Middle frontal gyrus (tissue), 1 donor: ENCODE results near the gene REP15.
"Not testable (repeated sequence)": the region's sequence is repeated elsewhere in the genome, so short reads cannot be mapped to it uniquely, and the experiment has no call there.

Experiments
- DNase-seq: peaks from one replicate; pipeline ENCODE4 v3.0.0-alpha.2; 2015; ENCODE audit warnings: low spot score; ENCODE audit errors: extremely low spot score

The REP15 gene

DNA sequence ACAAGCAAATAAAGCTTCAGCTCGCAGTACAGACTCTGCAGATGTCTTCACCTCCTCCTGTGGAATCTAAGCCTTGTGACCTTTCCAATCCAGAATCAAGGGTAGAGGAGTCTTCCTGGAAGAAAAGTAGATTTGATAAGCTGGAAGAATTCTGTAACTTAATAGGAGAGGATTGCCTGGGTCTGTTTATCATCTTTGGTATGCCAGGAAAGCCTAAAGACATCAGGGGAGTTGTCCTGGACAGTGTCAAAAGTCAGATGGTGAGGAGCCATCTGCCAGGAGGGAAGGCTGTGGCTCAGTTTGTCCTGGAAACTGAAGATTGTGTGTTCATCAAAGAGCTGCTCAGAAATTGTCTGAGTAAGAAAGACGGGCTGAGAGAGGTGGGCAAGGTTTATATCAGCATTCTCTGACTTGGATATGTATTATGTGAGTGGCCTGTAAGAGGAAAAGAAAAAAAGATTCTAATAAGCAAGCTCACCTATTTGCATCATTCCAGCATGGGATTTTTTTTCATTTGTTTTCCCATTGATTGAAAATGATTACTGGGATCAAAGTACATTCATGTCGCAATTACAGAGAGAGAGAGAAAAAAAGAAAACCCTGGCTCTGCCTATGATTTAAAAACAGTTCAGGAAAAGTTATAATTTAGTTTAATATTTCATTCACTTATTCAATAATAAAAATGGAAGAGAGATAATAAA, 767 bp downstream of the REP15 start:
- DNase-seq, result no peak

GRCh38 chr12:27703720-27704452, 7.6 kb downstream of the REP15 start:
- DNase-seq, result peak; percentile 13

DNA sequence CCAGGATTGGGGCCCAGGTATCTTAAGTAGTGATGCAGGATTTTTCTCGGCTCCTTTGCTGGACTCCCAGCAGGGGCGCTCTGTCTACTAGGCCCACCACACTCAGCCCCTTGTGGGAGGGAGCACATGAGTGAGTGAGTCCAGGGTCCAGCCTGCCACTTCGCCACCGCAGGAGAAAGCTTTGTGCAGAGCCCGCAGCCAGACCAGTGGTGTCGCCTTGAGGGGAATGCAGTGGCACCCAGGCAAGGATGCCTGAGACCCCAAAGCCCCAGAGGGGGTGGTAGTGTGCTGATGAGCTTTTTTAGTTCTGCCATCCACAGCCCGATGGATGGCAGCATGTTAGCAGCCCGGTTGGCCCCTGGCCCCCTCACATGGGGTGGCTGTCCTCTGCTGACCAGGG, 9.0 kb downstream of the REP15 start:
- DNase-seq, result no peak

GRCh38 chr12:27707216-27707615, 11.0 kb downstream of the REP15 start:
- no peak for DNase-seq

DNA sequence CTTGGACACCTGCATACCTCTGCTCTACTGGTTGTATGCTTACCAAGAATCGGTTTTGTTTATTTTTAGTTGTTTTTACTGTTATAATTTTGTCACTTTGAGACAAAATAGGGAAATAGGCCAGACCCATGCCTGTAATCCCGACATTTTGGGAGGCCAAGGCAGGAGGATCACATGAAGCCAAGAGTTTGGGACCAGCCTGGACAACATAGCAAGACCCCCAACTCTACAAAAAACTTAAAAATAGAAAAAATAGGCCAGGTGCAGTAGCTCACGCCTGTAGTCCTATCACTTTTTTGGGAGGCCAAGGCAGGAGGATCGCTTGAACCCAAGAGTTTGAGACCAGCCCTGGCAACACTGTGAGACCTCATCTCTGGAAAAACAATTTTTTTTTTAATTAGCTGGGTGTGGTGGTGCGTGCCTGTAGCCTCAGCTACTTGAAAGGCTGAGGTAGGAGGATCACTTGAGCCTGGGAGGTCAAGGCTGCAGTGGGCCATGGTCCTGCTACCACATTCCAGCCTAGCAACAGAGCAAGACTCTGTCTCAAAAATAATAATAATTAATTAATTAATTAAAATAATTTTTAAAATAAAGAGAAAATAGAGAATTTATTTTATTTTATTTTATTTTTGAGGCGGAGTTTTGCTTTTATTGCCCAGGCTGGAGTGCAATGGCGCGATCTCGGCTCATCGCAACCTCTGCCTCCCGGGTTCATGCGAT, 13.1 kb downstream of the REP15 start:
- DNase-seq, result no peak

- DNase-seq, result peak; percentile 4
Observed at GRCh38 chr12:27709932-27710591, 13.8 kb downstream of the REP15 start.

DNA sequence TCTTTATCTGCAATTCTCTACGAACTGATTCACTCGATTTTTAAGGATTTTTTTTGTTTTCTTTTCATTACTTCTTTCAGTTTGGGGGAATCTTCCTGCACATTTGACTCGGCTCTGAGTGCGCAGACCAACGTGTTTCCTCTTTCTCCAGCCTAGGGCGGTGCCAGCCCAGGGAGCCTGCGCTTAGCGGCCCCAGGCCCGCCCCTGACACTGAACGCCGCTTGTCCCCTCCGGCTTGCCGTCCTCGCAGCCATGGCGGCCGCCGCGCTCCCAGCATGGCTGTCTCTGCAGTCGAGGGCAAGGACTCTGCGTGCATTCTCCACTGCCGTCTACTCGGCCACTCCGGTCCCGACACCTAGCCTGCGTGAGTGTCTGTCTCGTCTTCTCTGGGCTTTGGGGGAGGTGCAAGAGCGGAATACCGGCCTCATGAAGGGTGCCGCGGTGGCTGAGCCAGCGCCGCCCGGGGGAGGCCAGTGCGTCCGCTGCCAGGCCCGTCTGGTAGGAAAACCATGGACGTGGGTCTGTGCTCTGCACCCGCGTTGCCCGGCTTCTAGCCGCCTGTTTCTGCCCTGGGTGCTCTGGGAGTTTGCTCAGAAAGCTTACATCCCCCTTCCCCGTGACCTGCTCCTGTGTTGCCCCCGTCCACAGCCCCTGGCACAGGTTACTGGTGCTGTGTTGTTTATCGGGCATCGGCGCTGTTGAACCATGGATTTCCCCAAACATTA, 14.5 kb downstream of the REP15 start, which contains the start of gene MRPS35:
TSS of gene MRPS35 (plus strand) at position 241 of the 725 bp plus-strand sequence. CDS start at position 253, 12 bp downstream.
- DNase-seq, result peak; percentile 82

DNA sequence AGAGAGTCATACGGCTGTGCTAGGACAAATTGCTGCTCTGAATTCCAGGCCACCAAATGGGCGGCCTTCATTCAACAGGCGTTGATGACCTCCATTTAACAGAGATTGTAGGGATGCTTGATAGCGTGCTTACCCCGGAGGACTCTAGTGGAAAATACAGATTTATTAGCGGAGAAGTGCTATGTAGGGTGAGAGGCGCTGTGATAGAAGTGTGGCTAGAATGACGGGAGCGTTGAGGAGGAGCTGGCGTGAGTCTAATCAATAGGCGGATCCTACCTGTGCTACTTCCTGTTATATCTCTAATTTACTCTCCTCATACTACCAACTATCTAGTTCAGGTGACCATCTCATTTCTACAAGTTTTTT, 15.1 kb downstream of the REP15 start:
- no peak for DNase-seq

- no peak for DNase-seq
Observed at GRCh38 chr12:27711967-27712366, 15.7 kb downstream of the REP15 start.

GRCh38 chr12:27723212-27723611, 27.0 kb downstream of the REP15 start:
- no peak for DNase-seq

DNA sequence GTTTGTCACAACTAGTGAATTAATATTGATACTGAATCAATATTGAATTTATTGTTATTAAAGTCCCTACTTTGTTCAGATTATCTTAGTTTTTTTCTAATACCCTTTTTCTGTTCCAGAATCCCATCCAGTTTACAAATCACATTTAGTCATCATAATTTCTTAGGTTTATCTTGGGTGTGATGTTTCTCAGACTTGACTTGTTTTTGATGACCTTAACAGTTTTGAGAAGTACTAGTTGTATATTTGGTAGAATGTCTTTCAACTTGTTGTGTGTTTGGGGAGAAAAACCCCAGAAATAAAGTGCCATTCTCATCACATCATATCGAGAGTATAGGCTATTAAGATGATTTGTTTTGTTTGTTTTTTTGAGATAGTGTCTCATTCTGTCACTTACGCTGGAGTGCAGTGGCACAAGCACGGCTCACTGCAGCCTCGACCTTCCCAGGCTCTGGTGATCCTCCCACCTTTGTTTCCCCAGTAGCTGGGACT, 33.9 kb downstream of the REP15 start:
- no peak for DNase-seq

DNA sequence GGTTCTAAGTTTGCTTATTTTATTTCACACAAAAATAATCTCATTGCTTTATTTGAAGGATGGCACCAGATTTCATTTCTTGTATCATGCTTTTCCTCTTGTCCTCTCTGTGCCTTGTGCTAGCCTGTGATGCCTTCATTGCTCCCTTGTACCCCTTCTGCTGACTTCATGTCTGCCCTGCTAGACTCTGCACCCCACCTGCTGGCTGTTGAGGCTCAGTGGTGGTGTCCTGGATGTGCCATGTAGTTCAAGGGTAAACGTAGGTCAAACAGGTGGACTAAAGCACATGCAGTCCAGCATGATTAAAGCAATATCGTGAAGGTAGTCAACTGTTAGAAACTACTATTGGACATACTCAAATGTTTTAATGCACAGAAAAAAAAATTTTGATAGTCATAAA, 36.0 kb downstream of the REP15 start:
- no peak for DNase-seq

DNA sequence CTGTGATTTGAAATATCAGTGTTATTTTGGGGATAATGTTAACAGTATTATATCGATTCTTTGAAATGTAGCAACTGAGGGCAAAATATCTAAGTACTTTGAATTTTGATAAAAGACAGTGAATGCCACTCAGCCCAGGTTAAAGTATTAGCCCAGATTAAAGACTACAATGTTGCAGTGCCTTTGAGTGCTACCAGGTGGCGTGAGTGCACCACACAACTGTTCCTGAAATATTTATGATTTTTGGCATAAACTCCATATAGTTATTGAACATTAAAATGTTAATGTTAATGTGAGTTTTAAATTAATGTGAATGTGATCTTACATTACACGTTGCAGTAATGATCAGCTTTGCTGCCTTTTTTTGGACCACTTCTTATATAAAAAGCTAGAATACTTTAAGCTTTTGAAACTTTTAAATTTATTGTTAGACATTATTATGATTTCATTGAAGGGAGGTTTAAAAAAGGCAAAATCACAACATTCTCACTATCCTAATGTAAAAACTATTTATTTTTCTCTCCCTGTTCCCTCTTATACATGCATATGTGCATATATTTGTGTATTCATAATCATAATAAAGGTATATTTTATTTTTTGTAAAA, 36.9 kb downstream of the REP15 start:
- no peak for DNase-seq

DNA sequence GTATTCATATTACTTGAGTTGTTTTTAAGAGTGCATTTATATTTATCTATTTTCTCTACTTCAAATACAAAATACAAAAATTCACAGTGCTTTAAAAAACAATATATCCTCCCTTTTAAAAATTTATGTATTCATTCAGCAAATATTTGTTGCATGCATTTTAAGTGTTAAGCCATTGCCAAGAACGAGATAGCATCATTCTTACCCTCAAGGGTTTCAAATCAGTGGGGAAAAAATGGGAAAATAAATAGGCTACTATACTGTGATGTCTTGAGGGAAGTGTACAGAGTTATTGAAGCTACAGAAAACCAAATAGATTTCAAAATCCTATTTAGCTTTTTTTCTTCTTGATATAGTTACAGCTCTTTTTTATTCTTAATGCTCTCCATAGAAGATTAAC, 37.5 kb downstream of the REP15 start:
- no peak for DNase-seq

GRCh38 chr12:27734321-27734720, 38.1 kb downstream of the REP15 start:
- DNase-seq, result not testable (repeated sequence)

- no peak for DNase-seq
Observed at GRCh38 chr12:27743601-27744000, 47.4 kb downstream of the REP15 start.

- not testable (repeated sequence) for DNase-seq
Observed at GRCh38 chr12:27745734-27746133, 49.5 kb downstream of the REP15 start.
